GM18861 (cell line): ENCODE data around the gene KRT72.

Experiments
- ATAC-seq: cut with Tn5 transposase; IDR thresholded peaks from one replicate; pipeline ENCODE4 v1.9.1; 2021; ENCODE audit not compliant: unreplicated experiment

KRT72 gene

DNA sequence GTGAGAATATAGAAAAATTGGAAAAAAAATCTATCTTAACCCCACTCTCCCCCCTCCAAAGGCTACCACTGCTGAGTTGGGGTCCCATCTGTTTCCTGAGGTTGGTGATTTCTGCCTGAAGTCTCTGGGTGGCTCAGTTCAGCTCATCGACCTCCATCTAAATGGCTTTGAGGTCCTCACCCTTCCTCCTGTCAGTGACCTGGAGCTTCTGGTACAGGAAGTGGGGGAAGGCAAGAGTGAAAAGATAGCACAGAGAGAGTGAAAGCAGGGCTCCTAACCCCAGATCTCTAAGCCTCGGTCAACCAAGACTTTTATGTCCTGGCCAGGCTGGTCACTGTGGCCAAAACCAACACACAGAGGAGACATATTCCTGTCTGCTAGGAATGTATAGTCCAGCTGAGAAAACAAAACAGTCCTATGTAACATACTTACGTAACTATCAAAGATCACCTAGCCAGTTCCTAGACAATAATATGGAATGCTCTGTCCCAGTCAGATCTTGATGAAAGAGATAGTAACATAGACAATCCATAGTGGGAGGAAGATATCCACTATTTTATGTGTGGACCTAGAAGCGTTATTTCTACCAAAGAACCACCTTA is 29.4 kb upstream of the KRT72 start:
- no peak for ATAC-seq

DNA sequence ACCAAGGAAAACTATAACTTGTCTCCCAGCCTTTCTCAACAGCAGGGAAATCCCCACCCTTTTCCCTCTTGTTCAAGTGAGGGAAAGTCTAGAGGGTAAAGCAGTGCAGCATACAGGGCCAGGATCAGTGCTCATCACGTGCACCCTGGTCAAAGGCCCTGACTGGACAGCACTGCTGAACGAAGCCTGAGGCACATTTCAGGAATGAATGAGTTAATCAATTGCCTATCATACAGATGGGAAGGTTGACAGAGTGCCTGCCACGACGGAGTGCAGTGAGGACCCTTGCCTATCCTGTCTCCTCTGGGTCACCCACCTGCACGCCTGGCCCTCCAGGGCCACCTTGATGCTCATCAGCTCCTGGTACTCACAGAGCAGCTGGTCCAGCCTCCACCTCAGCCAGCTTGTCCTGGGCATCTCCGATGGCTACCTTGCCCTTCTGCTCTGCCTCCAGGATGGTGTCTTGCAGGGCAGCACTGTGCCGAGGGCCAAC is 28.8 kb upstream of the KRT72 start:
- ATAC-seq, result no peak

GRCh38 chr12:52629281-52630007 is 28.2 kb upstream of the KRT72 start:
- ATAC-seq, result no peak

DNA sequence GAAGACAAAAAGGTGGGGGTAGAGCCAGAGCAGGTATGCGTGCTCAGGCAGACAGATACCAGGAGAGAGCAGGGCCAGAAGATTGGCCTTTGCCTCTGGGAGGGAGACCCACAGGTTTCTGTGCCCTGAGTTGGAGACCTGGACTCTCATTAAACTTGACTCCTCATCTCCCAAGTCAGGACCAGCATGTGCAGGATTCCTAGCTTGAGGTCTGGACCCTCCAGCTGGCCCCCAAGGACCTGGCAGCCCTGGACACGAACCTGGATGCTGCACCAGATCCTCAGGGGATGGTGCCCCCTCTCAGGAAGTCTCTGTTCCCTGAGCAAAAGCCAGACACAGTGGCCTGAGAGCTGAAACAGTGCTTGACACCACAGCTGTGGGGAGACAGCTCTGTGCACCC is 27.6 kb upstream of the KRT72 start:
- ATAC-seq, result no peak

- no peak for ATAC-seq
These were observed 26.8 kb upstream of the KRT72 start for GRCh38 chr12:52628111-52628507.

- ATAC-seq, result no peak
These were observed 26.3 kb upstream of the KRT72 start for GRCh38 chr12:52627395-52628110.

DNA sequence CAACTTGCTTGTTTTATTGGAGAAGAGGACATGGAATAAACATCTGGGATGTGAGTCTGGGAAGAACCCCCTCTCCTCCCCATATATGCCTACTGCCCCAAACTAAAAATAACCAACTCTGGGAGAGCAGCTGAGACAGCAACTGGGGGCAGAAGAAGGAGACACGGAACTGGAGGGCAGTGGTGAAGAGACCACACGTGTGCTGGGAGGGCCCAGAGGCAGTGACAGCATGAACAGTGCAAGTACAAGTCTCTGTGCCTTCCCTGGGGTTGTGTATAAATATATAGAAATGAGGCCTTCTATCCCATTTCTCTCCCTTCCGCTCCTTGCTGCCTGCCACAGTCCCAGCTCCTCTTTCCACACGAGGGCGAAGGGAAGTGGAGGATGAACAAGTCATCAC is 21.1 kb upstream of the KRT72 start:
- no peak for ATAC-seq

GRCh38 chr12:52618866-52619265 is 17.6 kb upstream of the KRT72 start:
- no peak for ATAC-seq

DNA sequence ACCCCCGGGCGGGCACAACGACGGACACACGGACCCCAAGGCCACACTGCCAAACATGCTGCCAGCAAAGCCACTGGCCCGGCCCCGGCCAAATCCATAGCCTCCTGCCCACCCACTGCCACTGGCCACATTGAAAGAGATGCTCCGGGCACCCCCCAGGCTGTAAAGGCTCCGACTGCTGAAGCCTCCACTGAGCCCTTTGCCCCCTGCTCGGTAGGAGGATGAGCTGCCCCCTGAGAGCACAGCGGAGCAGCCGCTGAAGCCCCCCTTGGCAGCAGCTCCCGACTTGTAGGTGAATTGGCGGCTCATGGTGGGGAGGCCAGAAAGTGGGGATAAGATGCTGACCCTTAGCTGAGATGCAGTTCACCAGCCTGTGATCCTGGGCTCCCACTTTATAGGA is 17.0 kb upstream of the KRT72 start, which contains the start of gene KRT73:
KRT73 (minus strand) TSS at position 344 of the 400 bp plus-strand sequence; CDS start at position 309, 35 bp downstream.
- no peak for ATAC-seq

DNA sequence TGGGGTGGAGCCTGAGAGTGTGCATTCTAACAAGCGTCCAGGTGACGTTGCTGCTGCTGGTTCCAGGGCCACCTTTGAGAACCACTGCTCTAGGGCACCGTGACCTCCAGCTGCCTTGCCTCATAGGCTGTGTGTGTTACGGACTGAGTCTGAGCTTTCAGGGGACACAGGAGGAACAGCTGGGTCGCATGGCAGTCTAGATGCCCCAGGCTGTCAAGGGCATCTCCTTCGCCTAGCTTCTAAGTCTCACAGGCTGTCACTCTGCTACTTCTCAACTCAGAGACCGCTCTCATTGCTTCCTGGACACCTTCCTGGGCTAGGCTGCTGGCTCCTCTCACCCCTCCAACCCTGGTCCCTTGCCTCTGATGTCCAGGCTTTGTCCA is 16.1 kb upstream of the KRT72 start:
- ATAC-seq, result no peak

DNA sequence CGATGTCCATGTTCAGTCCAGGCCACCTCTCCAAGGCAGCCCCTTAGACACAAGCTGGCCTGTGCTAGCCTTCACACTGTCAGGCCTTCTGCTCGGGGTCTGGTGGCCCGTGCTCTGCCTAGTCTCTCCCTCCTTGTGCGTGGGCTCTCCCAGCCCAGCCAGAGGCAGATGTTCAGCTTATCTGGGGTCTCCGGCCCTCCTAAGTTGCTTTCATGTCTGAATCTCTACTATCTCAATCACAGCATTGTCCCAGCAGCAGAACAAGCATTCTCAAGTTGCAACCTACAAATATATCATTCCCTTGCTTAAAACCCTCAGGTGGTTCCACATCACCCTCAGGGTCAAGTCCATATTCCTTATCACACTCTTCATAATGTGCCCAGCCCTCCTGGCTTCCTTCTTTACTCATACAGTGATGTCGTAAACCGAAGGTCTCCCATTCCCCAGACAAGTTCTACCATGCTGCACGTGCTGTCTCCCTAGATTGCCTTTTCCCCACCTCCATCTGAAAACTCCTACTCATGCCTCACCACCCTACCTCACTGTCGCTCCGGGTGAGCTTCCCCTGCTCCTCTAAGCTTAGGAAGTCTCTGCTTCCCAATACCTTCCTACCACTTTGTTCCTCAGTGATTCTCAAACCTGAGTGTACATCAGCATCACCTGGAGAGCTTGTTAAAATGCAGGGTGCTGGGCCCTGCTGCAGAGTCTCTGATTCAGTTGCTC is 15.6 kb upstream of the KRT72 start:
- ATAC-seq, result no peak

GRCh38 chr12:52615912-52616311 is 14.6 kb upstream of the KRT72 start:
- ATAC-seq, result no peak

GRCh38 chr12:52615208-52615868 is 14.1 kb upstream of the KRT72 start:
- ATAC-seq, result no peak

DNA sequence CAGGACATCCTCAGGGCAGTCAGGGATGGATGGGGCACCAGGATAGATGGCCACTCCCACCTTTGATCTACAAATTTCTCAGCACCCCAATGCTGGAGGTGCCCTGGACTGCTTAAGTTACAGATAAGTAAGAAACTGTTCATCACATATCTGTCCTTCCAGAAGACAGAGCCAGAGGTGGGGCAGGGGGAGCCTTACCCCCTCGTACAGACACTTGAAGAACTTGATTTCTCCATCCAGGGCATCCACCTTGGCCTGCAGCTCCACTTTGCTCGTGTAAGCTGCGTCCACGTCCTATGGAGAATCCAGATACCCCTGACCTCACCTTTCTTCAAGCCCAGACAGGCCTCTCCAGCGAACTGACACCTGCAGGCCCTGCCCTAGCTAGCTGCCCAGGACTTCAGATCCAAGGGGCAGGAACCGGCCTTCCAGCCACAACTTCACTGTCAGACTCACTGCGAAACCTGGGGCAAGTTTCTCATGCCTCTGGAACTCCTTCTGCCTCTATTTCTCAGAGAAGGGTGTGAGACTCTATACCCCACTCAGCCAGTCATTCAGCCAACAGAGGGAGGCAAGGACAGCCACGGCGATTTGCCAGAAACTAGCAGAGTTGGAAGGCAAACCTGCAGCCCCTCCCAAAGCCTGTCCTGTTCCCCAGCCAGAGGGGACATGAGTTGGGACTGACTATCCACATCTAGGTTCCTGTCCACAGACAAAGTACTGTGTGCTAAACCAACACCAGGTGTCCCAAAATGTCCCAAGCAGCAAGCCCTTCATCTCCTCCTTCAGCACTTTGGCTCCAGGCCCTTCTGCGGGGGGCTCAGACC is 13.3 kb upstream of the KRT72 start:
- ATAC-seq, result no peak

DNA sequence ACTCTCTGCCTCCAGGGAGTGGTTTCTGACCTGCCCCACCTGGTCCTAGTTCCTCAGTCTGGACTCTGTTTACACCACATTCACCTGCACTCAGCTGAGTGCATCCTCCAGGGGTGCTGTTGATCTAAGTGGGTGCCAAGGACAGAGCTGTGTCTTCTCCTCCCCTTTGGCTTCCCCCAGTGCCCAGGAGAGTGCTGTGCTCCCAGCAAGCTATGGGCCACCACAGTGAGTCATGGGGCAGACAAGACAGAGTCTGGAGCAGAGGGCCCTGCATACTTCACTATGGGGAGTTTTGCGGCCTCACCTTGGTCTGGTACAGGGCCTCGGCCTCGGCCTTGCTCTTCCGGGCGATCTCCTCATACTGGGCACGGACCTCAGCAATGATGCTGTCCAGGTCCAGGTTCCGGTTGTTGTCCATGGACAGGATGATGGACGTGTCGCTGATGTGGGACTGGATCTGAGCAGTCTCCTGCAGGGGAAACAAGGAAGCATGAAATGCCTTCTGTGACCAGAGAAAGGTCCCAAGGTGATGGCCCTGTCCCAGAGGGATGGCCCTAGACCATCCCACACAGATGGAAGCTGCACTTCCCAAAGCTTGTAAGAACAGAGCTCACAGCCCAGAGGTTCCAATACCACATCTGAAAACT is 12.2 kb upstream of the KRT72 start:
- no peak for ATAC-seq

GRCh38 chr12:52612431-52613383 is 11.4 kb upstream of the KRT72 start:
- no peak for ATAC-seq

DNA sequence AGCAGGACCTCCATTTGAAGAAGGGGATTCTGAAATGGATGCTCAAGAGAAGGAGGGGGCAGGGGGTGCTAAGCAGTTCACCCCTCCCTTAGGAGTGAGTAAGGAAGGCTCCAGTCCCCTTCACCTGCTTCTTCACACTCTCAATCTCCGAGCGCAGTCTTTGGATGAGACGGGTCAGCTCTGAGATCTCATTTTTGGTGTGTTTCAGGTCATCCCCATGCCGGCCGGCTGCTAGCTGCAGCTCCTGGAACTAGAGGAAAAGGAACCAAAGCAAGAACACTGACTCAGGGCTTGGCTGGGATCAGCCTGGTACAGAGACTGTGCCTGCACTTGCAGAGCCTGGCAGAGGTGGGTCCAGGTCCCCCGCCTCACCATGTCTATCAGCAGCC is 9.8 kb upstream of the KRT72 start:
- no peak for ATAC-seq
